Upper lobe of right lung (tissue), 1 donor: ENCODE data around the gene CDYL. TPM values are rescaled to one million over a fixed set of nuclear protein-coding genes. Genes with fewer than 3 reads are reported as not detected.
A peak's percentile ranks its signal among the peaks of the same experiment; 100 is the strongest.

Experiments
- ATAC-seq: fragments of 200-7000 bp; cut with Tn5 transposase; one replicate; pipeline ENCODE4 v1.9.1; 2020; ENCODE audit warnings: mild to moderate bottlenecking, moderate library complexity
- DNase-seq: peaks from one replicate; pipeline ENCODE4 v3.0.0-alpha.2; 2020
- H3K27ac ChIP-seq: fragments of 200-600 bp; one replicate; pipeline ENCODE4 v1.8.0; 2022
- H3K27me3 ChIP-seq: fragments of 200-600 bp; one replicate; pipeline ENCODE4 v1.8.0; 2022; ENCODE audit warnings: mild to moderate bottlenecking
- H3K36me3 ChIP-seq: fragments of 200-600 bp; one replicate; pipeline ENCODE4 v1.8.0; 2022
- H3K4me1 ChIP-seq: fragments of 200-600 bp; one replicate; pipeline ENCODE4 v1.8.0; 2022
- H3K4me3 ChIP-seq: fragments of 200-600 bp; one replicate; pipeline ENCODE4 v1.8.0; 2022; ENCODE audit warnings: mild to moderate bottlenecking
- H3K9me3 ChIP-seq: fragments of 200-600 bp; one replicate; pipeline ENCODE4 v1.8.0; 2022
- CTCF ChIP-seq: fragments of 200-600 bp; IDR thresholded peaks from one replicate; pipeline ENCODE4 v1.8.0; 2022; ENCODE audit warnings: antibody characterized with exemption
- intact Hi-C: fragments of 100-400 bp; cut with DNase I; formaldehyde crosslinking; loops from one replicate; pipeline ENCODE4 v1.11.0; 2022
- total RNA-seq: library from RNA; stranded (reverse); fragmentation: NEBNext Ultra II Directional; extraction: Animal tissue kit (Norgen Biotek cat#: 25700); gene quantifications from one replicate; pipeline ENCODE4 v1.2.1, GENCODE V29; 2021
- donor health status: DM: no; HTN: yes; CAD: no; lungs with severe emphysema.

Gene CDYL
- total RNA-seq, 1 donor from 2014 or later = 40.8 TPM

GRCh38 chr6:4762294-4762693 lies 13.9 kb upstream of the CDYL start:
- Histone ChIP-seq H3K27ac (no peak overlapping the region), H3K36me3 (no peaks in the 10 kb centered on the region), H3K4me3 (no peak overlapping the region), H3K4me1 (no peaks in the 10 kb centered on the region), H3K9me3 (no peaks in the 10 kb centered on the region), H3K27me3 (no peaks in the 10 kb centered on the region)
- ATAC-seq (no peak), DNase-seq (no peak)
- TF ChIP-seq CTCF = no peak
- intact Hi-C loops = no loop called here

- ATAC-seq = no peak
- Histone ChIP-seq H3K4me1 (no peaks in the 10 kb centered on the region), H3K9me3 (no peaks in the 10 kb centered on the region), H3K36me3 (no peaks in the 10 kb centered on the region), H3K27me3 (no peaks in the 10 kb centered on the region), H3K27ac (no peak overlapping the region), H3K4me3 (no peak overlapping the region)
- intact Hi-C loops = no loop called here
- no peak for DNase-seq
- no peak for TF ChIP-seq CTCF
These were observed 12.3 kb upstream of the CDYL start for GRCh38 chr6:4763921-4764320.

GRCh38 chr6:4768815-4769214 lies 7.4 kb upstream of the CDYL start:
- Histone ChIP-seq H3K4me1 (no peaks in the 10 kb centered on the region), H3K27ac (no peak overlapping the region), H3K9me3 (no peaks in the 10 kb centered on the region), H3K4me3 (no peak overlapping the region), H3K36me3 (no peaks in the 10 kb centered on the region), H3K27me3 (no peaks in the 10 kb centered on the region)
- intact Hi-C loops = no loop called here
- DNase-seq = no peak
- TF ChIP-seq CTCF = no peak
- ATAC-seq = no peak

- intact Hi-C loops = no loop called here
- no peak for TF ChIP-seq CTCF
These were observed 3.5 kb upstream of the CDYL start for GRCh38 chr6:4772750-4773149.

GRCh38 chr6:4773181-4773580 lies 3.0 kb upstream of the CDYL start:
- Histone ChIP-seq H3K27me3 (no peaks in the 10 kb centered on the region), H3K36me3 (no peaks in the 10 kb centered on the region), H3K9me3 (no peaks in the 10 kb centered on the region), H3K4me1 (peaks cover 18% of the 10 kb centered on the region), H3K27ac (no peak overlapping the region), H3K4me3 (no peak overlapping the region)
- ATAC-seq (no peak), DNase-seq (no peak)
- TF ChIP-seq CTCF = no peak
- intact Hi-C loops = no loop called here

More at GRCh38 chr6:4772750-4773149, 3.5 kb upstream of the CDYL start:
- peaks cover 14% of the 10 kb centered on the region for H3K4me1 ChIP-seq
- no peak overlapping the region for H3K4me3 ChIP-seq
- H3K27ac ChIP-seq = no peak overlapping the region
- no peaks in the 10 kb centered on the region for H3K9me3 ChIP-seq
- no peak for ATAC-seq
- no peak for DNase-seq
- no peaks in the 10 kb centered on the region for H3K36me3 ChIP-seq
- H3K27me3 ChIP-seq = no peaks in the 10 kb centered on the region

- TF ChIP-seq CTCF = no peak
- H3K9me3 ChIP-seq = no peaks in the 10 kb centered on the region
- H3K27ac ChIP-seq = no peak overlapping the region
- DNase-seq (no peak), ATAC-seq (no peak)
- H3K36me3 ChIP-seq = no peaks in the 10 kb centered on the region
- no peaks in the 10 kb centered on the region for H3K27me3 ChIP-seq
- H3K4me3 ChIP-seq = peak overlapping the region; percentile 57
- intact Hi-C loops = no loop called here
- peaks cover 18% of the 10 kb centered on the region for H3K4me1 ChIP-seq
These were observed 1.9 kb upstream of the CDYL start for GRCh38 chr6:4774296-4774695.
